GDM1 (cell line): ENCODE results near the gene MTERF4.

ENCODE experiments used
- DNase-seq: peaks from one replicate; lab custom pipeline; 2025; lab: John Stamatoyannopoulos, UW

The MTERF4 gene

GRCh38 chr2:241050624-241051577 is 51.2 kb downstream of the MTERF4 start:
- DNase-seq, result no peak

DNA sequence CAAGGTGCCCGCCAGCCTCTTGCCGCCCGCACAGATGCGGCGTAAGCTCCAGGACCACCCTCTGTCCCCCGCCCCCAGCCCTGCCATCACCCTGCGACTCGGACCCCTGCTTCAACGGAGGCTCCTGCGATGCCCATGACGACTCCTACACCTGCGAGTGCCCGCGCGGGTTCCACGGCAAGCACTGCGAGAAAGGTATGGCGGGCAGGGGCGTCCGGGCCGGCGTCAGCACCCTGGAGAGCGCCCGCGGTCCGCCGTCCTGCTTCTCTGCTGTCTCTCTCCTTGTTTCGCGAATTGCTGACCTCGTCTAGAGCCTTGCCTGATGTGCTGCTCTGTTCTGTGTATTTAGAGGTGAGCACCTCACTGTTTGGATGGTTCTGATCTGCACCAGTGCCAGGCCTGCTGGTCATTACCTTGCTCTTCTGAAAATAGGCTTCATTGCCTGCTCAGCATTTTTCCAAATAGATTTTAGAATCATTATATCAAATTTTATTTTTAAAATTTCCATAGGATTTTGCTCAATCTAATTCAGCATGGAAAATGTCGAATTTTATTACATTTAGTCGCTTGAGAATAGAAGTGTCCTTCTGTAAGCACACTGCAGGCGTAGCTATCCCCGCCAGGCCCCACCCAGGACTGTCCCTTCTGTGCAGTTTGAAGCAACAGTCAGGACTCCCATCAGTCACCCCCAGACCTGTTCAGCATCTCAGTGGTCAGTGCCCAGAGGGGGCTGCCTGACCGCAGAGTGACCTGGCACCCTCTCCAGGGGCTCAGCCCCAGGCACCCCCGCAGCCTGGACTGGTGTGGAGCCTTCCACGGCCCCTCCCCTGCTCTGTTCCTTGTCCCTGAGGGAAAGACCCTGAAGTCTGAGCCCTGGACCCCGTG is 52.1 kb downstream of the MTERF4 start:
- no peak for DNase-seq

GRCh38 chr2:241048949-241049343 is 53.1 kb downstream of the MTERF4 start:
- no peak for DNase-seq

DNA sequence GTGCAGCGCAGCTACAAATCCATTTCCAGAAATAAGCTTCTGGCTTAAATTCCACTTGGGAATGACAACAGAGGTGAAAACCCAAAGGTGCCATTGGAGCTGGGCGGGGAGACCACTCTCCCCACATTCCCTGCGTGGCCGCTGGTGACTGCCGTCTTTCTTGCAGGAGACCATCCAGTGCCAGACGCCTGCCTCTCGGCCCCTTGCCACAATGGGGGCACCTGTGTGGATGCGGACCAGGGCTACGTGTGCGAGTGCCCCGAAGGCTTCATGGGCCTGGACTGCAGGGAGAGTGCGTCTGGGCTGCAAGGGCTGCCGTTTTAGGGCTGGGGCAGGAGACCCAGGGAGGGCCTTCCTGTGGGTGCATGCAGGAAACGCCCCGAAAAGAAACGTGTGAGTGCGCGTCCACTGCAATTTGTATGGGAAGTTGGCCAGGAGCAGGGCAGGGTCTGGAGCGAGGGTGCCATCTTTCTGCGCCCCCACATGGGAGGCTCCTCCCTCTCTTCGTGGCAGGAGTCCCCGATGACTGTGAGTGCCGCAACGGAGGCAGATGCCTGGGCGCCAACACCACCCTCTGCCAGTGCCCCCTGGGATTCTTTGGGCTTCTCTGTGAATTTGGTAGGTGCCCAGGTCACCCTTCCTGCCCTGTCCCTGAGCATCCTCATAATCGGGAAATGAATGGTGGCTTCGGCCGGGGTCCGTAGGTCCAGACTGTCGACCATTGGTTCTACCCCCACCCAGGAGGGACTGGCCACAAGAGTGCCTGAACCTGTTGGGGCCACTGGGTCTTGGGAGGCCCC is 53.7 kb downstream of the MTERF4 start:
- no peak for DNase-seq

DNA sequence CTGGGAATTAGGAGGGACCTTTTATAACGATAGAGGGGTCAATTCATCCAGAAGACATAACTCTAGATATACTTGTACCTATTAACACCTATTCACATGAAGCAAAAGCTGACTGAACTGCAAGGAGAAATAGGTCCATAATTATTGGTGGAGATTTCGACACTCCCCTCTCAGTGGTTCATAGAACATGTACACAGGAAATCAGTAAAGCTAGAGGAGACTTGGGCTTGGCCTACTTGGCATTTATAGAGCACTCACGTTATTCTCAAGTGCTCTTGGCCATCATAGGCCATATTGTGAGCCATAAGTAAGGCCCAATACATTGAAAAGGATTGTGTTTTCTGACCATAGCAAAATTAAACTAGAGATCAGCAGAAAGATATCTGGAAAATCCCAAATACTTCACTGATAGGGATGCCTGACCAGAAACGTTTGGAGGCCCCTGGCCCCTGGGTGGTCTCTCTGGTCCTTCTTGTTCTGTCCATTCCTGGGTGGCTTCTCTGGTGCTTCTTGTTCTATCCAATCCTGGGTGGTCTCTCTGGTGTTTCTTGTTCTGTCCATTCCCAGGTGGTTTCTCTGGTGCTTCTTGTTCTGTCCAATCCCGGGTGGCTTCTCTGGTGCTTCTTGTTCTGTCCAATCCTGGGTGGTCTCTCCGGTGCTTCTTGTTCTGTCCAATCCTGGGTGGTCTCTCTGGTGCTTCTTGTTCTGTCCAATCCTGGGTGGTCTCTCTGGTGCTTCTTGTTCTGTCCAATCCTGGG is 54.7 kb downstream of the MTERF4 start:
- DNase-seq, result no peak
